OCI-LY7 (cell line): ENCODE results near the gene HMGB1.

ENCODE experiments used
- CTCF ChIP-seq: fragments of 200-600 bp; sonication (generic); conservative IDR thresholded peaks from 2 replicates; pipeline ENCODE4 v1.5.1; 2014; ENCODE audit warnings: mild to moderate bottlenecking, antibody characterized with exemption, low read length, moderate library complexity, mixed read lengths
- EZH2phosphoT487 ChIP-seq: fragments of 200-600 bp; sonication (generic); IDR thresholded peaks from 2 replicates; pipeline ENCODE4 v1.6.1; 2018; ENCODE audit warnings: low read depth, borderline replicate concordance, mild to moderate bottlenecking, mixed run types, antibody characterized with exemption, low read length, moderate library complexity, mixed read lengths

GRCh38 chr13:30421093-30422053, 44.4 kb downstream of the HMGB1 start:
- TF ChIP-seq CTCF (no peak), EZH2phosphoT487 (no peak)
